HG03558 (cell line): Measurements from ENCODE around the gene OR9K2.
"Not testable (repeated sequence)": the region's sequence is repeated elsewhere in the genome, so short reads cannot be mapped to it uniquely, and the experiment has no call there.

Experiments used
- ATAC-seq: cut with Tn5 transposase; IDR thresholded peaks from one replicate; pipeline ENCODE4 v1.9.1; 2021; ENCODE audit warnings: moderate number of reproducible peaks; ENCODE audit not compliant: unreplicated experiment; ENCODE audit errors: extremely low read depth

The OR9K2 gene, protein sequence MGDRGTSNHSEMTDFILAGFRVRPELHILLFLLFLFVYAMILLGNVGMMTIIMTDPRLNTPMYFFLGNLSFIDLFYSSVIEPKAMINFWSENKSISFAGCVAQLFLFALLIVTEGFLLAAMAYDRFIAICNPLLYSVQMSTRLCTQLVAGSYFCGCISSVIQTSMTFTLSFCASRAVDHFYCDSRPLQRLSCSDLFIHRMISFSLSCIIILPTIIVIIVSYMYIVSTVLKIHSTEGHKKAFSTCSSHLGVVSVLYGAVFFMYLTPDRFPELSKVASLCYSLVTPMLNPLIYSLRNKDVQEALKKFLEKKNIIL

GRCh38 chr12:55126106-55126505, at the start of gene OR9K2:
TSS of gene OR9K2 (plus strand) at chr12:55126406. CDS start at chr12:55129835, 3,429 bp downstream.
- ATAC-seq: no peak

DNA sequence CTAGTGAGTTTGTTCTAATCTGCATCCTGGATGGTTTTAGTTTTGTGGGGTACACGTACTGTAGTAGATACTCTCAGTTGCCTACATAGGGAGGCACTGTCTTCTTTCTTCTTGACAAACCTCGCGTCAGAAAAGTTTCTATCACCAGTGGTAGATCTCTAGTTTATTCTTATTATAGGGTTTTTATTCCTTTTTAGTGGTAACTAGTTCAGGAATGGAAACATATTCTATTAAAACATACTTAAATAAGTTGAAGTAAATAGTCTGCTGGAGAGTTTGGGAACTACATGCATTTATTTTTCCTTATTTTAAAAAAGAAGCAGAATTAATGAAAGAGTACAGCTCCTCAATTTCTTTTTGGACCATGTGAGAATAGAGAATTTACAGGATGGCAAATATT, 33.6 kb upstream of the OR9K2 start:
- no peak for ATAC-seq

DNA sequence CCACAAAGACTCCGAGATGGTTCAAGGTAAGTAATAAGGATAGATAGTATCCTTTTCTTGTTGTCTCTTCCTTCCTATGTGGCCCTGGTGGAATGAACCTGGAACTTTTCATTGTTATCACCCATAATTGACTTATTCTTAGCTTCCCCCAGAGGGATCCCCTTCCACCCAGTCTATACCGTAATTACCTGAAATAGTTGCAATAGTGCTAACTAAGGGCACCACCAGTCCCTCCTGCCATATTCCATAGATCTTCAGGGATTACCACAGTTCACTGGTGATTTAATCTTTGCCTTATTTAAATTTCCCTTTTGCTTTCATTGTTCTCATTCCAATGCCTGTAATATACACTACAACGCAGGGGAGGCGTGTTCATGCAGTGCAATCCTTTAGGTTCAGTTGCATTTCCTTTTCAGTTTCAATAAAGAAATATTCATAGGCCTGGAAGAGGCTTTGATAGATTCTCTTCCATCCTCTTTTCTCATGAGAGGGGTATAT, 13.8 kb upstream of the OR9K2 start:
- ATAC-seq: no peak

DNA sequence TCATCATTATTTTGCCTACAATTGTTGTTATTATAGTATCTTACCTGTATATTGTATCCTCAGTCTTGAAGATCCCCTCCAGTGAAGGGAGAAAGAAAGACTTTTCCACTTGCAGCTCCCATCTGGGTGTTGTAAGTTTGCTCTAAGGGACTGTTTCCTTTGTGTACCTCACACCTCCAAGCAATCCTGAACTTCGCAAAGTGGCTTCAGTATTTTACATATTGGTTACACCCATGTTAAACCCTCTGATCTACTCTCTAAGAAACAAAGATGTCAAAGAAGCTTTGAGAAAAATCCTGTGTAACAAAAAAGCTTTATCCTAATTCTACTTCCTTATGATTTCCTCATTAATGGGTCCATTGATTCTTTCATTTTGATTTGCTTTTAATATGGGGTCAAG, 10.1 kb upstream of the OR9K2 start:
- ATAC-seq: no peak

GRCh38 chr12:55132816-55133215, 6.6 kb downstream of the OR9K2 start:
- no peak for ATAC-seq

DNA sequence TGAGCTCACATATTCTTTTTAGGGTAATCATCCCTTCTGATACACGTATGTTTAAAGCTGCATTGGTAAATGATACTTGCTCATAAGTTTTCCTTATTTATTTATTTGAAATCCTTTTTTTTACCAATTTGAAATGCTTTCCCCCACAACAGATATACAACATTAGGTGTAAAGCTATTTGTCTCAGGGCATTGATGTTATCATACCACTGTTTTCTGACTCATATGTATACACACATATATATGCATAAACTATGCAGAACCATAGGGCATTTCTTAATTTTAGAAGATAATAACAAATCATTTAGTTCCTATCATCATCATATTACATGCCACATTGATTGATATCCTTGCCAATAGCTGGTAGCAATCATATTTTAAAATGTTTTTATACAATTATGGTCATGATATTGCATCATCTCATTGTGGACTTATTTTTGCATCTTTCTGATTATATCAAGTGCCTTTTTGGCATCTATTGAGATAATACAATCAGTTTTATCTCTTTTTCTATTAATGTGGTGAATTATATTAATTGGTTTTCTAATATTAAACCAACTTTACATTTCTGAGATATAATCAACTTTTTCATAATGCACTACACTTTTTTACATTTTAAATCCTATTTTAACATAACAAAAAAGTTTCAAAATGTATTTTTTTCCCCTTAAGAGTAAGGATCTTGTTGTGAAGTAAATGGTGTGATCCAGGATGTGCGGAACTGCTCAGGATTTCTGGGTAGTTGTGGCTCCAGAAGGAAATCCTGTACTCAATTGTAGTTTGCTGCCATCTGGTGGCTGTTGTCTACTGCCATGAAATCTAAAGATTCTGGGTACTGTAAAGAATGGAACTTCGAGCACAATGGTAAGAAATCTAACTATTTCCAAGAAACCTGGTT, 16.7 kb downstream of the OR9K2 start:
- no peak for ATAC-seq

GRCh38 chr12:55143566-55143870, 17.3 kb downstream of the OR9K2 start:
- no peak for ATAC-seq

GRCh38 chr12:55167010-55167640, 40.9 kb downstream of the OR9K2 start:
- not testable (repeated sequence) for ATAC-seq

DNA sequence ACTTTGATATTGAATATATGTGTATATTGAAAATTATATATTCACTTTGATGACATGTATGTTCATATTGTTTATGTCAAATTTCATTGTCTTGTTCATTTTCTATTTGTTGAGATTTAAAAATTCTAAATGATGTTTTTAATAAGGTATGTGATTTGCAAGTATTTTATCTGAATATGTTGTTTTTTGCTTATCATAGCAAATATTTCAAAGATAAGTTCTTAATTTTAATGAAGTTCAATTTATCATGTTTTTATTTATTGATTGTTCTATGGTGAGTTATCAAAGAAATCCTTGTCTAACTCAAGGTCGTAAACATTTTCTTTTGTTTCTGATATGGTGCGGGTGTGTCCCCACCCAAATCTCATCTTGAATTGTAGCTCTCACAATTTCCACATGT, 45.2 kb downstream of the OR9K2 start:
- no peak for ATAC-seq

DNA sequence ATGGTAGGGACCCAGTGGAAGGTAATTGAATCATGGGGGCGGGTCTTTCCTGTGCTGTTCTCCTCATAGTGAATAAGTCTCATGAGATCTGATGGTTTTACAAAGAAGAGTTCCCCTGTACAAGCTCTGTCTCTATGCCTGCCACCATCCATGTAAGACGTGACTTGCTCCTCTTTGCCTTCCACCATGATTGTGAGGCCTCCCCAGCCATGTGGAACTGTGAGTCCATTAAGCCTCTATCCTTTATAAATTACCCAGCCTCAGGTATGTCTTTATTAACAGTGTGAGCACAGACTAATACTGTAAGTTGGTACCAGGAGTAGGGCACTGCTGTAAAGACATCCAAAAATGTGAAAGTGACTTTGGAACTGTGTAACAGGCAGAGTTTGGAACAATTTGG, 45.6 kb downstream of the OR9K2 start:
- ATAC-seq: not testable (repeated sequence)

GRCh38 chr12:55172686-55173085, 46.5 kb downstream of the OR9K2 start:
- no peak for ATAC-seq

DNA sequence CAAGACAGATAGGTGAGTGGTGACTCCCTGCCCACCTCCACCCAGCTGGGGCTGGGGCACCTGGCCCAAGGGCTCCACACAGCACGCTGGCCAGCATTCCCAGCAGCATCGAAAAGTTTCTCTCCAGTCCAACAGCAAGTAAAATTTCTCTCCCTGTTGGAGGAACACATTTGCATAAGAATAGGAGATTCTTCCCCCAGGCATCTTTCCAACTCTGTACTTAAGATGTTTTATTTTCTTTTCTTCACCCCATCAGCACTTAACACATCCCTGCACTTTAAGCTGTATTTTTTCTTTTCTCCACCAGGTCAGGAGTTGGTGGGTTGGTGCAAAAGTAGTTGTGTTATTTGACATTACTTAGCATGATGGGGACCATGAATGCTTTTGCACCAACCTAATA, 47.2 kb downstream of the OR9K2 start:
- no peak for ATAC-seq
